Suprapubic skin (tissue), 4 donors: ENCODE data around the gene BAIAP2.

Experiments used
- EP300 ChIP-seq: sonication (generic); formaldehyde crosslinking; IDR thresholded peaks from one replicate; pipeline ENCODE4 v1.6.1; 2017; ENCODE audit warnings: antibody characterized with exemption
- POLR2A ChIP-seq, 2 donors: fragments of 450-650 bp; IDR thresholded peaks; one replicate each; pipeline ENCODE4 v1.6.1; 2017; ENCODE audit warnings: antibody characterized with exemption in 2 of 2, mild to moderate bottlenecking in 2 of 2, moderate library complexity in 2 of 2
- POLR2AphosphoS5 ChIP-seq, 3 donors: sonication (generic); formaldehyde crosslinking; IDR thresholded peaks; one replicate each; pipeline ENCODE4 v1.6.1; 2017; ENCODE audit warnings: antibody characterized with exemption in 3 of 3
- TF ChIP-seq, protein P1 (sequence below), 2 donors: fragments of 200-600 bp in 1 of 2; fragments of 450-650 bp in 1 of 2; sonication (generic) in 1 of 2; IDR thresholded peaks; one replicate each; pipeline ENCODE4 v1.5.1; 2016 to 2019; ENCODE audit warnings: antibody characterized with exemption in 2 of 2, mild to moderate bottlenecking in 1 of 2, moderate library complexity in 1 of 2

DNA sequence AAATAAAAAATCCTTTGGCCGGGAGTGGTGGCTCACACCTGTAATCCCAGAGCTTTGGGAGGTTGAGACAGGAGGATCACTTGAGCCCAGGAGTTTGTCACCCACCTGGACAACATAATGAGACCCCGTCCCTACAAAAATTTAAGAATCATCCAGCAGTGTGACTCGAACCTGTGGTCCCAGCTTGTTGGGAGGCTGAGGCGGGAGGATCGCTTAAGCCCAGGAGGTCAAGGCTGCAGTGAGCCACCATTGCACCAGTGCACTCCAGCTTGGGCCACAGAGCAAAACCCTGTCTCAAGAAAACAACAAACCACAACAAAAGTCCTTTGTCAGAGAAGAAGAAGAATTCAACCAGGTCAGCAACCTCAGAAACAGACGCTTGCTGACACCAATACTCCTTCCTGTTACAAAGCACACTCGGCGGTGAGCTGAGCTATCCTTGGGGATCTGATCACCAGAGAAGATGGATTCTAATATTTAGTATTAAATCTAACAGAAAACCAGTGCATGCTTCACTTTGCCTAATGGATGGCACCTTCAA, 117.4 kb downstream of the BAIAP2 start:
- TF ChIP-seq POLR2AphosphoS5 (IDR thresholded peaks at IDR 0.05) (no peak), POLR2A (IDR thresholded peaks at IDR 0.05) (no peak), EP300 (no peak)
- TF ChIP-seq, protein P1, sequence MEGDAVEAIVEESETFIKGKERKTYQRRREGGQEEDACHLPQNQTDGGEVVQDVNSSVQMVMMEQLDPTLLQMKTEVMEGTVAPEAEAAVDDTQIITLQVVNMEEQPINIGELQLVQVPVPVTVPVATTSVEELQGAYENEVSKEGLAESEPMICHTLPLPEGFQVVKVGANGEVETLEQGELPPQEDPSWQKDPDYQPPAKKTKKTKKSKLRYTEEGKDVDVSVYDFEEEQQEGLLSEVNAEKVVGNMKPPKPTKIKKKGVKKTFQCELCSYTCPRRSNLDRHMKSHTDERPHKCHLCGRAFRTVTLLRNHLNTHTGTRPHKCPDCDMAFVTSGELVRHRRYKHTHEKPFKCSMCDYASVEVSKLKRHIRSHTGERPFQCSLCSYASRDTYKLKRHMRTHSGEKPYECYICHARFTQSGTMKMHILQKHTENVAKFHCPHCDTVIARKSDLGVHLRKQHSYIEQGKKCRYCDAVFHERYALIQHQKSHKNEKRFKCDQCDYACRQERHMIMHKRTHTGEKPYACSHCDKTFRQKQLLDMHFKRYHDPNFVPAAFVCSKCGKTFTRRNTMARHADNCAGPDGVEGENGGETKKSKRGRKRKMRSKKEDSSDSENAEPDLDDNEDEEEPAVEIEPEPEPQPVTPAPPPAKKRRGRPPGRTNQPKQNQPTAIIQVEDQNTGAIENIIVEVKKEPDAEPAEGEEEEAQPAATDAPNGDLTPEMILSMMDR (IDR thresholded peaks at IDR 0.05) = no peak
